HUES48 (cell line): ENCODE data around the gene SPRED2.

Experiments used
- H3K27ac ChIP-seq: one replicate; pipeline ENCODE4 v1.7.0; 2013; ENCODE audit warnings: low read depth, low read length, inconsistent platforms
- H3K27me3 ChIP-seq: 2 replicates; pipeline ENCODE4 v1.6.1; 2013; ENCODE audit warnings: mild to moderate bottlenecking, low read length; ENCODE audit not compliant: control insufficient read depth, insufficient read depth
- H3K36me3 ChIP-seq: 2 replicates; pipeline ENCODE4 v1.6.1; 2013; ENCODE audit warnings: low read length; ENCODE audit not compliant: control insufficient read depth, insufficient read depth
- H3K4me1 ChIP-seq: 2 replicates; pipeline ENCODE4 v1.6.1; 2013; ENCODE audit warnings: mild to moderate bottlenecking, low read length; ENCODE audit not compliant: control insufficient read depth, insufficient read depth
- H3K4me3 ChIP-seq: 2 replicates; pipeline ENCODE4 v1.5.1; 2013; ENCODE audit warnings: mild to moderate bottlenecking, low read depth, low read length
- H3K9ac ChIP-seq: 2 replicates; pipeline ENCODE4 v1.6.1; 2013; ENCODE audit warnings: mild to moderate bottlenecking, low read depth, low read length, moderate library complexity
- H3K9me3 ChIP-seq: 2 replicates; pipeline ENCODE4 v1.6.1; 2013; ENCODE audit warnings: low read length; ENCODE audit not compliant: control insufficient read depth, insufficient read depth

Gene SPRED2

DNA sequence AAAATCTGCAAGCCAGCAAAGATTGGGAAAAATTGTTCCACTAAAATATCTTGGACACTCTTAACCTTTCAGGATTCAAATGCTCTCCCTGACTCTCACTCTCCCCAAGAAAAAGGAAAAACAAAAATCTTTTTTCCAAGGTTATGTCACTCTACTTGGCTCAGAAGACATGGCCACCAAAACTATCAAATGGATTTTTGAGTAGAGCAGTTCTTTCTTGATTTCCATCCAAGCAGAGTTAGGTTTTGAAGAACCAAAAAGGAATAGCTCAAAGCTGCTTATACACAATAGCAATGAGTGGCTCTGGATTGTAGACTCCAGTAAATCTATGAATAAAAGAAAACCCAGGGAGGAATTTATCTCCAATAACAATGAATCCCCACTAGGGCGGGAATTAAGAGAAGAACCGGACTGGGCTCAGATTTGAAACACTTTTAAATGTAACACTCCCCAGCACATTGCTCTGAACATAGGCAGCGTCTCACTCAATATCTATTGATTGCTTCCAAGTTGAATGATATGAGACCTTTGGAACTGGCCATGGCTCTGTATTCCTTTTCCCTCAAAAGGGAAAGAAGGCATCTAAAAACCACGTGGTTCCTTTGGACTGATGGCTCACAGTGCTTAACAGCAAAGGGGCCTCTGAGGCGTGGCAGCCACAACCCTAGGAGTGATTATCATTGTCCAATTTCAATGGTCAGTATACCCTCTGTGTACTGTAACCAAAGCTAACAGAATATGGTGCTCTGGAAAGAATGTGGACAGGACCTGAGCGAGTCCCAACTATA is 68.3 kb downstream of the SPRED2 start:
- H3K27ac ChIP-seq: no peak overlapping the region
- H3K4me1 ChIP-seq: peaks cover 30% of the 10 kb centered on the region
- no peaks in the 10 kb centered on the region for H3K9me3 ChIP-seq
- no peak overlapping the region for H3K4me3 ChIP-seq
- H3K9ac ChIP-seq: no peak overlapping the region
- H3K27me3 ChIP-seq: no peaks in the 10 kb centered on the region
- no peaks in the 10 kb centered on the region for H3K36me3 ChIP-seq

- no peaks in the 10 kb centered on the region for H3K36me3 ChIP-seq
- no peak overlapping the region for H3K27ac ChIP-seq
- H3K4me1 ChIP-seq: peaks cover 37% of the 10 kb centered on the region
- no peak overlapping the region for H3K9ac ChIP-seq
- no peak overlapping the region for H3K4me3 ChIP-seq
- no peaks in the 10 kb centered on the region for H3K27me3 ChIP-seq
- H3K9me3 ChIP-seq: no peaks in the 10 kb centered on the region
Measured at GRCh38 chr2:65361623-65362022, 70.8 kb downstream of the SPRED2 start.

DNA sequence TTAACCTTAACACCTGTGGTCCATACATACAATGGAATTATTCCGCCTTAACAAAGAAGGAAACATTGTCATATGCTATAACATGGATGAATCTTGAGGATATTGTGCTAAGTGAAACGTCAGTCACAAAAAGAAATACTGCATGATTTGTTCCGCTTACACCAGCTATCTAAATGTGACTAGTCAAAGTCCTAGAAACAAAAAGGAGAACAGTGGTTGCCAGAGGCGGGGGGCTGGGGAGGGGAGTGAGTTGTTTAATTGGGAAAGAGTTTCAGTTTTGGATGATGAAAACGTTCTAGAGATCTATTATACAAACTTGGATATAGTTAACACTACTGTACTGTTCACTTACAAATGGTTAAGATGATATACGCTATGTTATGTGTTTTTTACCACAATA is 72.0 kb downstream of the SPRED2 start:
- Histone ChIP-seq H3K27me3 (no peaks in the 10 kb centered on the region), H3K9ac (no peak overlapping the region), H3K36me3 (no peaks in the 10 kb centered on the region), H3K27ac (no peak overlapping the region), H3K4me1 (peaks cover 25% of the 10 kb centered on the region), H3K4me3 (no peak overlapping the region), H3K9me3 (no peaks in the 10 kb centered on the region)

- Histone ChIP-seq H3K27me3 (no peaks in the 10 kb centered on the region), H3K36me3 (no peaks in the 10 kb centered on the region), H3K4me1 (peaks cover 26% of the 10 kb centered on the region), H3K9ac (no peak overlapping the region), H3K27ac (no peak overlapping the region), H3K4me3 (no peak overlapping the region), H3K9me3 (no peaks in the 10 kb centered on the region)
Measured at GRCh38 chr2:65358678-65359400, 73.6 kb downstream of the SPRED2 start.

GRCh38 chr2:65357959-65358294 is 74.5 kb downstream of the SPRED2 start:
- Histone ChIP-seq H3K9ac (no peak overlapping the region), H3K27me3 (no peaks in the 10 kb centered on the region), H3K36me3 (no peaks in the 10 kb centered on the region), H3K27ac (no peak overlapping the region), H3K9me3 (no peaks in the 10 kb centered on the region), H3K4me1 (peaks cover 27% of the 10 kb centered on the region), H3K4me3 (no peak overlapping the region)

- Histone ChIP-seq H3K4me3 (no peak overlapping the region), H3K9me3 (no peaks in the 10 kb centered on the region), H3K27ac (no peak overlapping the region), H3K27me3 (no peaks in the 10 kb centered on the region), H3K36me3 (no peaks in the 10 kb centered on the region), H3K9ac (no peak overlapping the region), H3K4me1 (peaks cover 27% of the 10 kb centered on the region)
Measured at GRCh38 chr2:65357095-65357958, 75.1 kb downstream of the SPRED2 start.

DNA sequence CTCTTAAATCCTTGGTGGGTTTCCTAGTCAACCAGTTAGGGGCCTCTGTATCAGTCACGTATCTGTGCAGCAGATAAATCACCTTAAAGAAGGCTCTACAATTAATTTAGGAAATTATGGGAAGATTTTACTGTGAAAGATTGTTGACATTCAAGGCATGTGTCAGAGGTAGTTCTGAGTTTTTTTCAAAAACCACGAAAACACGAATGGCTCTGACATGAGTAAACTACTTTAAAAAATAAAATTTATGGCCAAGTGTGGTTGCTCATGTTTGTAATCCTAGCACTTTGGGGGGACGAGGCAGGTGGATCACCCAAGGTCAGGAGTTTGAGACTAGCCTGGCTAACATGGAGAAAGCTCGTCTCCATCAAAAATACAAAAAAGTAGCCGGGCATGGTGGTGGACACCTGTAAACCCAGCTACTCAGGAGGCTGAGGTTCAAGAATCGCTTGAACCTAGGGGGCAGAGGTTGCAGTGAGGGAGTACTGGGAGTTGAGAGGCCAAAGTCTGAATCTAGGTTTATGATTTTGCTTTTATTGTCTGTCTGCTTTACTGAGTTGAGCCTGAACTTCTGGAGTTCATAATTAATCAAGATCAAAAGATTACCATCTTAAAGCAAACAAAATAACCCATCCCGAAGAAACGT is 77.1 kb downstream of the SPRED2 start:
- no peaks in the 10 kb centered on the region for H3K27me3 ChIP-seq
- H3K4me3 ChIP-seq: no peak overlapping the region
- H3K9me3 ChIP-seq: no peaks in the 10 kb centered on the region
- H3K4me1 ChIP-seq: peaks cover 37% of the 10 kb centered on the region
- no peaks in the 10 kb centered on the region for H3K36me3 ChIP-seq
- no peak overlapping the region for H3K9ac ChIP-seq
- H3K27ac ChIP-seq: no peak overlapping the region

DNA sequence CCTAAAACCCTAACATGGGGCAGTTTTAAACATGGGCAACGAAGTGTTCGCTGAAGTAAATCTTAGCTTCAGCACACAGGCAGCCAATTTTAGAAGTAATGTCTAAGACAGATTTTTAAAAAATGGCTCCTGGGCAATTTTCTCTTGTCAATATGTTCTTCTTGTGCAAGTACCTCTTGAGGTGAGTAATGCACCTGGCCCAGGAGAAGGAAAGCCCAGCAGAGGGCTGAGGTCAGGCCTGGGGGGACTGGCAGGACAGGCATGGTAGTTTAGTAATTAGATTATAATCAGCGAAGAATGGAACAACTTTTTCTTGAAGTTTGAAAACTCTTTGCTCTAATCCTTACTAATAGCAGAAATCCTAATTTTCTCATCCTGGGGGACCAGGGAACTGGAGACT is 77.6 kb downstream of the SPRED2 start:
- Histone ChIP-seq H3K9ac (no peak overlapping the region), H3K9me3 (no peaks in the 10 kb centered on the region)

DNA sequence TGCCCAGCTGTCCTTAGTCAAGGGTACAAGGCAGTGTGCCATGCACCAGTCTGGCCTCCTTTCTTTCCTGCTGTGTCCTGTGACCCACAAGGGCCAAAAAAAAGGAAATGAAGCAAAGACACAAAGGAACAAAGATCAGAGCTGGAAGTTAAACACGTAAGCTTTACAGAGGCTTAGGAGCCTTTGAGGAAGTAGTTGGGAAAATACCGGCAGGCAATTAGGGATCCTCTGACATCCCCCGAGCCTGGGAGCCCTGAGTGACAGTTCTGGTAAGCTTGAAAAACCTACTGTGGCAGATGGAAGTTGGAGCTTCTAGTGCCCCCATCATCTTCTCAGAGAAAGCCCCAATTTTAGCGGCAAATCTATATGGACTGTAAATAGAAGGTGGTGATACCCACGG is 78.5 kb downstream of the SPRED2 start:
- H3K9ac ChIP-seq: no peak overlapping the region
- no peaks in the 10 kb centered on the region for H3K9me3 ChIP-seq
- H3K4me3 ChIP-seq: no peak overlapping the region
- peaks cover 43% of the 10 kb centered on the region for H3K4me1 ChIP-seq
- H3K27ac ChIP-seq: no peak overlapping the region
- no peaks in the 10 kb centered on the region for H3K27me3 ChIP-seq
- no peaks in the 10 kb centered on the region for H3K36me3 ChIP-seq

More for the DNA sequence above, 77.6 kb downstream of the SPRED2 start:
- no peak overlapping the region for H3K4me3 ChIP-seq
- H3K36me3 ChIP-seq: no peaks in the 10 kb centered on the region
- H3K4me1 ChIP-seq: peaks cover 43% of the 10 kb centered on the region
- H3K27me3 ChIP-seq: no peaks in the 10 kb centered on the region
- H3K27ac ChIP-seq: no peak overlapping the region

GRCh38 chr2:65353046-65353445 is 79.4 kb downstream of the SPRED2 start:
- no peaks in the 10 kb centered on the region for H3K9me3 ChIP-seq
- no peaks in the 10 kb centered on the region for H3K27me3 ChIP-seq
- H3K27ac ChIP-seq: no peak overlapping the region
- no peak overlapping the region for H3K4me3 ChIP-seq
- H3K4me1 ChIP-seq: peaks cover 35% of the 10 kb centered on the region
- H3K36me3 ChIP-seq: no peaks in the 10 kb centered on the region
- H3K9ac ChIP-seq: no peak overlapping the region
